KOPT-K1 (cell line): ENCODE data around the gene ACAD10.
"Not testable (repeated sequence)": the region's sequence is repeated elsewhere in the genome, so short reads cannot be mapped to it uniquely, and the experiment has no call there.

ENCODE experiments used
- H3K27ac ChIP-seq: fragments of 200-600 bp; sonication (generic); 2 replicates; pipeline ENCODE4 v1.5.1; 2016; ENCODE audit warnings: antibody characterized with exemption, mild to moderate bottlenecking, low read depth, low read length; ENCODE audit not compliant: poor library complexity, severe bottlenecking
- H3K36me3 ChIP-seq: fragments of 200-600 bp; sonication (generic); 2 replicates; pipeline ENCODE4 v1.5.1; 2017; ENCODE audit warnings: antibody characterized with exemption, mild to moderate bottlenecking, low read length, moderate library complexity; ENCODE audit not compliant: insufficient read depth
- H3K9me3 ChIP-seq: fragments of 200-600 bp; sonication (generic); 2 replicates; pipeline ENCODE4 v1.5.1; 2017; ENCODE audit warnings: antibody characterized with exemption, low read length, mild to moderate bottlenecking; ENCODE audit not compliant: insufficient read depth, poor library complexity, severe bottlenecking

The ACAD10 gene

GRCh38 chr12:111719316-111719715 lies 33.5 kb downstream of the ACAD10 start:
- peaks cover 42% of the 10 kb centered on the region for H3K36me3 ChIP-seq
- not testable (repeated sequence) for H3K27ac ChIP-seq, H3K9me3 ChIP-seq

- no peak overlapping the region for H3K27ac ChIP-seq
- peaks cover 39% of the 10 kb centered on the region for H3K36me3 ChIP-seq
- H3K9me3 ChIP-seq = no peaks in the 10 kb centered on the region
These were observed 34.6 kb downstream of the ACAD10 start for GRCh38 chr12:111720457-111720856.

- H3K27ac ChIP-seq, H3K9me3 ChIP-seq: not testable (repeated sequence)
- H3K36me3 ChIP-seq = peaks cover 17% of the 10 kb centered on the region
These were observed 38.0 kb downstream of the ACAD10 start for GRCh38 chr12:111723646-111724360.

GRCh38 chr12:111728795-111729194 lies 42.9 kb downstream of the ACAD10 start:
- no peak overlapping the region for H3K27ac ChIP-seq
- H3K9me3 ChIP-seq = no peaks in the 10 kb centered on the region
- H3K36me3 ChIP-seq = peaks cover 12% of the 10 kb centered on the region; the same call in 1 of the 2 replicates

- Histone ChIP-seq H3K27ac (no peak overlapping the region), H3K9me3 (no peaks in the 10 kb centered on the region), H3K36me3 (peaks cover 12% of the 10 kb centered on the region; the same call in 1 of the 2 replicates)
These were observed 44.6 kb downstream of the ACAD10 start for GRCh38 chr12:111730420-111730819.

- Histone ChIP-seq H3K27ac (no peak overlapping the region), H3K36me3 (peaks cover 27% of the 10 kb centered on the region; the same call in 1 of the 2 replicates), H3K9me3 (no peaks in the 10 kb centered on the region)
These were observed 46.9 kb downstream of the ACAD10 start for GRCh38 chr12:111732786-111733185.

GRCh38 chr12:111733340-111733915 lies 47.6 kb downstream of the ACAD10 start:
- Histone ChIP-seq H3K27ac (no peak overlapping the region), H3K9me3 (no peaks in the 10 kb centered on the region), H3K36me3 (peaks cover 28% of the 10 kb centered on the region; the same call in 1 of the 2 replicates)

GRCh38 chr12:111739524-111739923 lies 53.7 kb downstream of the ACAD10 start:
- H3K9me3 ChIP-seq, H3K27ac ChIP-seq: not testable (repeated sequence)

GRCh38 chr12:111741235-111741812 lies 55.5 kb downstream of the ACAD10 start:
- H3K27ac ChIP-seq = peak overlapping the region; percentile 46
- no peaks in the 10 kb centered on the region for H3K9me3 ChIP-seq
- peaks cover 31% of the 10 kb centered on the region for H3K36me3 ChIP-seq

More at GRCh38 chr12:111739524-111739923, 53.7 kb downstream of the ACAD10 start:
- peaks cover 17% of the 10 kb centered on the region; the same call in 1 of the 2 replicates for H3K36me3 ChIP-seq

- Histone ChIP-seq H3K36me3 (peaks cover 48% of the 10 kb centered on the region), H3K27ac (no peak overlapping the region), H3K9me3 (no peaks in the 10 kb centered on the region)
These were observed 59.4 kb downstream of the ACAD10 start for GRCh38 chr12:111745211-111745610.

GRCh38 chr12:111747333-111747732 lies 61.5 kb downstream of the ACAD10 start:
- no peaks in the 10 kb centered on the region for H3K9me3 ChIP-seq
- peaks cover 53% of the 10 kb centered on the region for H3K36me3 ChIP-seq
- H3K27ac ChIP-seq = no peak overlapping the region

GRCh38 chr12:111748151-111748672 lies 62.4 kb downstream of the ACAD10 start:
- H3K36me3 ChIP-seq = peaks cover 53% of the 10 kb centered on the region
- H3K9me3 ChIP-seq = no peaks in the 10 kb centered on the region
- no peak overlapping the region for H3K27ac ChIP-seq

- H3K9me3 ChIP-seq = no peaks in the 10 kb centered on the region
- H3K27ac ChIP-seq = no peak overlapping the region
- H3K36me3 ChIP-seq = peaks cover 53% of the 10 kb centered on the region
These were observed 63.0 kb downstream of the ACAD10 start for GRCh38 chr12:111748867-111749266.

- Histone ChIP-seq H3K9me3 (no peaks in the 10 kb centered on the region), H3K27ac (no peak overlapping the region), H3K36me3 (peaks cover 54% of the 10 kb centered on the region)
These were observed 63.5 kb downstream of the ACAD10 start for GRCh38 chr12:111749391-111749790.

- Histone ChIP-seq H3K9me3 (no peaks in the 10 kb centered on the region), H3K36me3 (peaks cover 22% of the 10 kb centered on the region; the same call in 1 of the 2 replicates), H3K27ac (no peak overlapping the region)
These were observed 67.5 kb downstream of the ACAD10 start for GRCh38 chr12:111753144-111753881.
